GM12891 (cell line): ENCODE results near the gene HAPLN1.

ENCODE experiments used
- DNase-seq: peaks from one replicate; pipeline ENCODE4 v3.0.0; 2011; ENCODE audit warnings: low spot score; ENCODE audit not compliant: insufficient read length
- FAIRE-seq: peaks from 2 replicates; lab custom pipeline; 2011; peaks lifted over from hg19 to GRCh38; lab: Jason Lieb, UNC
- PAX5 ChIP-seq: IDR thresholded peaks from 2 replicates; pipeline ENCODE4 v1.6.1; 2011; ENCODE audit warnings: low read length, moderate library complexity, mild to moderate bottlenecking; ENCODE audit not compliant: insufficient read depth, severe bottlenecking
- POLR2A ChIP-seq: IDR thresholded peaks from 2 replicates; pipeline ENCODE4 v1.6.1; 2011; ENCODE audit warnings: low read depth, low read length, control low read depth
- POLR2AphosphoS5 ChIP-seq: IDR thresholded peaks from 2 replicates; pipeline ENCODE4 v1.6.1; 2011; ENCODE audit warnings: low read depth, low read length, control low read depth
- POU2F2 ChIP-seq: IDR thresholded peaks from 2 replicates; pipeline ENCODE4 v1.6.1; 2011; ENCODE audit warnings: low read depth, mild to moderate bottlenecking, control low read depth, low read length, moderate library complexity
- SPI1 ChIP-seq: IDR thresholded peaks from 2 replicates; pipeline ENCODE4 v1.6.1; 2011; ENCODE audit warnings: low read depth, low read length, control low read depth
- TAF1 ChIP-seq: IDR thresholded peaks from 2 replicates; pipeline ENCODE4 v1.6.1; 2011; ENCODE audit warnings: low read depth, low read length, control low read depth

The HAPLN1 gene

GRCh38 chr5:83721953-83722901 is 1.6 kb upstream of the HAPLN1 start:
- FAIRE-seq, result peak; percentile 52
- peak; percentile 49 for DNase-seq

GRCh38 chr5:83718936-83719495 is 1.6 kb downstream of the HAPLN1 start:
- FAIRE-seq (no peak), DNase-seq (no peak)
- no peak for TF ChIP-seq POLR2AphosphoS5
- TF ChIP-seq POU2F2, result no peak
- no peak for TF ChIP-seq TAF1
- TF ChIP-seq SPI1, result no peak
- TF ChIP-seq PAX5, result no peak
- TF ChIP-seq POLR2A, result no peak

More at GRCh38 chr5:83721953-83722901, 1.6 kb upstream of the HAPLN1 start:
- TF ChIP-seq SPI1, result no peak
- TF ChIP-seq PAX5, result no peak
- TF ChIP-seq POU2F2, result no peak

GRCh38 chr5:83718195-83718825 is 2.3 kb downstream of the HAPLN1 start:
- DNase-seq, result peak; percentile 20
- FAIRE-seq, result peak; percentile 31
- TF ChIP-seq POLR2A (no peak), PAX5 (no peak), SPI1 (no peak), POLR2AphosphoS5 (no peak), POU2F2 (no peak), TAF1 (no peak)

- FAIRE-seq, result no peak
- no peak for TF ChIP-seq POLR2AphosphoS5
- no peak for DNase-seq
Observed at GRCh38 chr5:83715236-83716065, 5.2 kb downstream of the HAPLN1 start.

GRCh38 chr5:83714810-83715209 is 5.8 kb downstream of the HAPLN1 start:
- DNase-seq, result no peak
- no peak for FAIRE-seq
- no peak for TF ChIP-seq POU2F2
- no peak for TF ChIP-seq TAF1
- no peak for TF ChIP-seq POLR2A
- TF ChIP-seq SPI1, result no peak

- FAIRE-seq, result peak; percentile 71
- no peak for TF ChIP-seq POLR2AphosphoS5
- no peak for DNase-seq
Observed at GRCh38 chr5:83711982-83712601, 8.6 kb downstream of the HAPLN1 start.

- no peak for TF ChIP-seq POLR2A
- TF ChIP-seq POU2F2, result no peak
- no peak for TF ChIP-seq TAF1
- TF ChIP-seq SPI1, result no peak
- TF ChIP-seq POLR2AphosphoS5, result no peak
- TF ChIP-seq PAX5, result no peak
- DNase-seq, result no peak
- no peak for FAIRE-seq
Observed at GRCh38 chr5:83709973-83710372, 10.7 kb downstream of the HAPLN1 start.

GRCh38 chr5:83708170-83708569 is 12.5 kb downstream of the HAPLN1 start:
- TF ChIP-seq POLR2A (no peak), PAX5 (no peak), POU2F2 (no peak), TAF1 (no peak), SPI1 (no peak), POLR2AphosphoS5 (no peak)
- FAIRE-seq, result no peak

GRCh38 chr5:83703059-83703458 is 17.6 kb downstream of the HAPLN1 start:
- no peak for FAIRE-seq
- no peak for DNase-seq
- TF ChIP-seq POU2F2 (no peak), POLR2AphosphoS5 (no peak)

More at GRCh38 chr5:83708170-83708569, 12.5 kb downstream of the HAPLN1 start:
- DNase-seq, result no peak

GRCh38 chr5:83701886-83702285 is 18.8 kb downstream of the HAPLN1 start:
- DNase-seq, result no peak
- no peak for TF ChIP-seq POLR2AphosphoS5
- no peak for TF ChIP-seq PAX5
- TF ChIP-seq SPI1, result no peak
- TF ChIP-seq POU2F2, result no peak
- no peak for FAIRE-seq
